GM19240 (cell line): Measurements from ENCODE around the gene TCF12.

ENCODE experiments used
- DNase-seq: peaks from one replicate; pipeline ENCODE4 v3.0.0; 2011; ENCODE audit warnings: low spot score; ENCODE audit not compliant: insufficient read length

Gene TCF12

DNA sequence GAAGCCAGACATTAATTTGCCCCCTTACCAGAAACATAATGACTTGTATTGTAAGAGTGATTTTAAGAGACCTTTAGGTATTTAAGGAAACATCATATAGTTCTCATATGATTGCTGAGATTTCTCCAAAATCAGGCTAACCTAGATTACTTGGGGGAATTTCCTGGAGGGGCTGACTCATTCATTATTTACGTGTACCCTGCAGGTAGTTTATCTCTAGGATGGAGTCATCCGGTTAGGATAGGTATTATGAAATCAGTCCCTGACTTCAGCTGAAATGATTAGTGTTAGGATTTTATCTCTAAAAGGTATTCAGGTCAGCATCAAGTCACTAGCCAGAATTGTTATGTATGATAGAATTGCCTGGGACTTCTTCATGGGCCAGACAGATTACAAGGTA is 97.5 kb downstream of the TCF12 start:
- no peak for DNase-seq

DNA sequence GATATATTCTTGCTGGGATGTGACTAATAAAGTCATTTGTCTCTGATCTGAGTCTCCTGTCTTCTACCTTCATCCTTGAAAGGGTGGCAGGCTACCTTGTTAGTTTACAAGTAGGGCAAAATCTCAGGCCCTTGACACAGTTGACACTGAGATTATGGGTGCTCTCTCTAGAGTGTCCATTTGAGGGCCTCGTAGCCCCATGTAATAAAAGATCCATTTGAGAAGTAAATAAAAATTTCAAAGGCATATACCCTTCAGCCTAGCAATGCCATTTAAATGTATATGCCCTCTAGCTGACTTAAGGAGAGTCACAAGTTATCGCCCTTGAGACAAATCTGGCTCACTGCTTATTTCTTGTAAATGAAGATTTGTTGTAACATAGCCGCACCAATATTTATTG is 98.6 kb downstream of the TCF12 start:
- DNase-seq, result no peak

DNA sequence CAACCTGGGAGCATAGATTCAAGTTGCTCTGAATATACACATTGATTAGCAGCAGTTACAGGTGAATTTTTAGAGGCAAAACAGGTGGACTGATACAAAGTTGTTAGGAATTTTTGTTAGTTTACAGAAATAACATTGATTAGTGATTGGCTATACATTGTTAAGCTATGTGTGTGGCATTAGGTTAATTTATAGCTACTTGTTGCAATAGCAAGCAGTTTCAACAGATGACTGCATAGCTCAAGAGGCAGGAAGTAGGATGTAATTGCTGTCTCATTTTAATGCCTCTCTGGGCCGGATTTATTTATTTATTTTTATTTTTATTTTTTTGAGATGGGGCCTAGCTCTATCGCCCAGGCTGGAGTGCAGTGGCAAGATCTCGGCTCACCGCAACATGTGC is 99.7 kb downstream of the TCF12 start:
- DNase-seq, result no peak

DNA sequence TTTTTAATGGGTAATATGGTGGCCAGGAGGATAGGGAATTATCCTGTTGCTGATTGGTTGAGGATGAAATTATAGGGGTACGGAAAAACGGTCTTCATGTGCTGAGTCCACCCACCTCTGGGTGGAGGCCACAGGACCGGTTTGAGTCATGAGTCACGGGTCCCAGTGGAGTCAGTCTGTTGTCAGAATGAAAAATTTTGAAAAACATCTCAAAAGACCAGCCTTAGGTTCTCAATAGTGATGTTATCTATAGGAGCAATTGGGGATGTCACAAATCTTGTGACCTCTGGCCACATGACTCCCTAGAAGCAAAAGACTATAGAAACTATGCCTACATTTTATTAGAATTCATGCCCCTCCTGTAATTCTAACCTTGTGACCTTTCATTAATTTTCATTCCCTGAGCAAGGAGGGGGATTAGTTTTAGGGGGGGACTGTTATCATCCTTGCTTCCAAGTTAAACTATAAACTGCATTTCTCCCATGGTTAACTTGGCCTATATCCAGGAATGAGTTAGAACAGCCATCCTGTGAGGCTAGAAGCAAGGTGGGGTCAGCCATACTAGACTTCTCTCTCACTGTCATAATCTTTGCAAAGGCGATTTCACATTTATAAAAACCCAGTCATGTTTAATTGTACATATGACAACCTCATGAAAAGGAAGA is 101.2 kb downstream of the TCF12 start:
- no peak for DNase-seq

DNA sequence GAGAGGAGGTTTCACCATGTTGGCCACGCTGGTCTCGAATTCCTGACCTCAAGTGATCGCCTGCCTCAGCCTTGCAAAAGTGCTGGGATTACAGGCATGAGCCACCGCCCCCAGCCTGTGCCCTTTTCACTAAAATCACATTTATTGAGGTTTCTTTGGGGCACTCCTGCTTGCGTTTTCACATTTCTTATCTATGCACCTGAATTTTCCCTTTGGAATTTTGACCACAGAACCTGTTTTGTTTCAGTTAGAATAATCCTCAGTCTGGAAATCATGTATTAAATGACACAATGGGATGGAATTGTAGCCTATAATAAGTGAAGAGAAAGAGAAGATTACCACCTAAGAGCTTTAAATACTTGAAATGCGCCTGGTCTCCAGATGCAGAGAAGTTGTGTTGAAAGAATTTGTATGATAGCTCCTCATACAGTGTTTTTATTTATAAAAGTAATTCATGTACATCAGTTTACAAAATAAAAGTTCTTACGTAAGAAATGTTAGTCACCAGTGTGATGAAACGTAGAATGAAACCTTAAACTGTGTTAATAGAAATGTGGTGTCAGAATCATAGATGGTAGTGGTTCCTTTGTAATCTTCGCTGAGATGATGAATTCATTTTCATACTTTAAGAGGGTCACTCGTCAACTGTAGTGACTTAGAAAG is 107.0 kb downstream of the TCF12 start:
- no peak for DNase-seq

DNA sequence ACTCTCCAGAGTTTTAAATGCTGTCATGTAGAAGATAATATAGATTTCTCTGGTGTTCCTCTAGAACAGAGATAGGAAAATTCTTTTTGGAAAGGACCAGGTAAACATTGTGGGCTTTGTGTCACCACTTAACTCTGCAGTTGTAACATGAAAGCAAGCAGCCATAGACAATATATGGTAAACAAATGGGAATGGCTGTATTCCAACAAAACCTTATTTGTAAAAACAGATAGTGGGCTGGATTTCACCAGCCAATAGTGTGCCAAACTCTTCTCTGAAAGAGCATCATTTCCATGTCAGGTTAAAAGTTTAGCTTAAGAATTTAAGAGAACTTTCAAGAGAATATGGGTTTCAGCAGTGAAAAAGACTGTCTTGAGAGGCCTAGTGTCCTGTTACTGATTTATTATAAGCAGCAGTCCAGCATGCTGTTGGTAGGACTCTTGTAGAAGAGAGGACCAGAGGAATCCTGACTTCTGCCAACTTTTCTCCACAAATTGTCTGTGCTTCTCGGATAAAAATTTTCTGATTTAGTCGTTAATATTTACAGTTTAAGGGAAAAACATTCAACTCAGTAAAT is 107.7 kb downstream of the TCF12 start:
- no peak for DNase-seq

DNA sequence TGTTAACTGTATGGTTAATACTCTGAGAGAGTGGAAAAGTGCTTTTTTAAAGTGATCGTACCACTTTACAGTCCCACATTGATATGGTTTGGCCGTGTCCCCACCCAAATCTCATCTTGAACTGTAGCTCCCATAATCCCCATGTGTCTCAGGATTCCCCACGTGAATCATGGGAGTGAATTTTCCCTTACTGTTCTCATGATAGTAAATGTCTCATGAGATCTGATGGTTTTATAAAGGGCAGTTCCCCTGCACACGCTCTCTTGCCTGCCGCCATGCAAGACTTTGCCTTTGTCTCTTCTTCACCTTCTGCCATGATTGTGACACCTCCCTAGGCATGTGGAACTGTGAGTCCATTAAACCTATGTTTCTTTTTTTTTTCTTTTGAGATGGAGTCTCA is 109.2 kb downstream of the TCF12 start:
- DNase-seq, result no peak

DNA sequence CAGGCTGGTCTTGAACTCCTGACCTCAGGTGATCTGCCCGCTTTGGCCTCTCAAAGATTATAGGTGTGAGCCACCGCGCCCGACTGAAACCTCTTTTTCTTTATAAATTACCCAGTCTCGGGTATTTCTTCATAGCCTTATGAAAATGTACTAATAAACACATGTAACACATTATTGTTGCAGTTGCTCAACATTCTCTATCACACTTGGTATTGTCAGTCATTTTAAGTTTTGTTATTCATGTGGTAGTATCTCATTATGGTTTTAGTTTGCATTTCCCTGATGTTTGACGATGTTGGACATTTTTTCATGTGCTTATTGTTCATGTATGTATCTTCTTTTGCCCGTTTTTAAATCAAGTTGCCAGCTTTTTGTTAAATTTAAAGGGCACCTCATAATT is 109.7 kb downstream of the TCF12 start:
- DNase-seq, result no peak

DNA sequence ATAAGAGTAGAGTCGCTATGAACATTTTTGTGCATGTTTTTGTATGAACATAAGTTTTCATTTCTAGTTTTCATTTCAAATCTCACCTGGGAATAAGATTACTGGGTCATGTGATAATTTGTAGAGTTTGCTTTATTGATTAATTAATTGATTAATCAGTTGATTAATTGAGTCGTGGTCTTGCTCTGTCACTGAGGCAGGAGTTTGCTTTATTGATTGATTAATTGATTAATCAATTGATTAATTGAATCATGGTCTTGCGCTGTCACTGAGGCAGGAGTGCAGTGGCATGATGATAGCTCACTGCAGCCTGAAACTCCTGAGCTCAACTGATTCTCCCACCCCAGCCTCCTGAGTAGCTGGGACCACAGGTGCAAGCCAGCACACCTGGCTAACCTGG is 111.6 kb downstream of the TCF12 start:
- DNase-seq, result no peak

DNA sequence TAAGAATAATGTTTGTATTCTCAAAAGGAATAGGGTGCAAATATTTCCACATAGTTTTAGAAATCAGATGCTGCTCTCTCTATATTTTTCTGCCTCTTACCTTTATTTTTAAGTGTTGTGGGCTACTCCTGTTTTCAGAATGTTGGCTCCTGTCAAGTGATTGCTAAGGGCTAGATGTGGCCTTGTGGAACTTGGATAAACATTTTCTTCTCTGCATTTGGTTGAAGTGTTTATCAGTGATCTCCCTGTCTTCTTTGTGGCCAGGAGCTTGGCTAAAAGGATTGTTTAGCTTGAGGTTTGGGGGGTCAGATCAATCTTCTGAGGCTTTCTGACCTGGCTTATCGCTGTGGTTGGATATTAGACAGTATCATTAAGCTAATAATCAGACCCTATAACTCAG is 112.6 kb downstream of the TCF12 start:
- no peak for DNase-seq

DNA sequence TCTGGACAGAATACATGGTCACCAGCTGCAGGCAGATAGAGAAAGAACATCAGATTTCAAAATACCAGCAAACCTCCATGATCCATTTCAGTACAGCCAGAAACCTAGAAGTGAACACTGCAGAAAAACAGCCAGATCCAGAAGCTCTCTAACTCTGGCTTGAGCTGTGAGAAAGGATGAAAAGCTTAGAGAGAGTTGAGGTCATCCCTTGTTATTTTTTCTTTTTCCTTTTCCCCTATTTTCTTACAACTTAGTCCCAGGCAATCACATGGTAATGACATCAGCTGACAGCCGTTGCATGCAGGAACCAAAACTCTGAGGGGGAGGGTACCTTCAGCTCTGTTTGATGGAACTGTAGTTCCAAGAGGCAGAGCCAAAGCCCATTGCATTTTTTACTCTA is 113.2 kb downstream of the TCF12 start:
- no peak for DNase-seq

DNA sequence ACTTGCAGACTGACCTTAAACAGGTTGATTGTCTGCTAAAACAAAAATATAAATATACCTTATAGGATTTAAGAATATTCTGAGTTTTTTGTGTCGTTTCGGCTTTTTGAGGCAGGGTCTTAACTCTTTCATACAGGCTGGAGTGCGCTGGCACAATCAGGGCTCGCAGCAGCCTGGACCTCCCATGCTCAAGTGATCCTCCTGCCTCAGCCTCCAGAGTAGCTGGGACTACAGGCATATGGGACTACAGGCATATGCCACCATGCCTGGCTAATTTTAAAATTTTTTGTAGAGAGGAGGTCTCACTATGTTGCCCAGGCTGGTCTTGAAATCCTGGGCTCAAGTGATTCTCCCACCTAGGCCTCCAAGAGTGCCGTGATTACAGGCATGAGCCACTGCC is 113.9 kb downstream of the TCF12 start:
- no peak for DNase-seq

DNA sequence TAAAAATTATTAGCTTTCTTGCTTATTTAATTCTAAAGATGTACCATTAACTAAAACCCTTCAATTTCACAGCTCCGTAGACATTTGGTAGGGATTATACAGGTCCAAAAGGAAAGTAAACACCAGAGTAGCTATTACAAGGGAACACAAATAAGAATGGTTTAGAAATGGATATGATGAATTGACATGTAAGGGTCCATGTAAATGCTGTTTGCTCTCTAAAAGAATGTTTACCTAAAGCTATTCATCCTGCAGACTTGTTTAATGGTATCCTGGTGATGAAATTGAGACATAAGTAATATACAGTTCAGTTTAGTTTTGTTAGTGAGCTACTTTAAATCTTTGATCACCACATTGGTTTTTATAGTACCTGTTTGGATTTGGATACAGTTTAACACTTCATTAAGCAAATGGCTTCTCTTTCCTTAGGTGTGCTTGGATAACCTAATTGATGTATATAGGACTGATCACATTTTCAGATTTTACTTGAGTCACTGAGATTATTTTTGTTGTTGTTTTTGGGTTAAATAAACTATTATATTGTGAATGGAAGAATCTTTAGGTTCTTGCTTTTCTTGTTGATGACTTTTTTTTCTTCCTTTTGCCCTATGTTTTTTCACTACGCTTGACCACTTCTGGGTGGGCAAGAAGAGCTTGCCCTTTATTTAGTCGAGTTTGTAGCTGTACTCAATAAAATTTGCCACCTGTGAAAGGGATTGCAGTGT is 115.4 kb downstream of the TCF12 start:
- no peak for DNase-seq

DNA sequence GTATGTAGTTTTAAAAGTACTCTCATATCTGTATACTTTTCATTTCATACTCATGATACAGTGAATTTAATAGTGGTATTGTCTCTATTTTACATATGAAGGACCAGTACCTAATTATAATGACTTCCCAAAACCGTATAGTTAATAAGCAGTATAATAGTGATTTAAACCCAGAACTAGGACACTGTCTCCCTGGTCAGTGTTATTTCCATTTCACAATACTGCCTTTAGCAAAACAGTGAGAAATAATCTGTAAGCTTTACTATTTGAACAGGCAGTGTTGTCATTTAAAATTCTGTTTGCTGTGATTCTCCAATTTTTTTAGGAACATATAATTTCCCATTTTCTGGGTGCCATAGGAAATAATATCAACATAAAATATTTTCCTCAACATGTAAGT is 116.2 kb downstream of the TCF12 start:
- DNase-seq, result no peak

DNA sequence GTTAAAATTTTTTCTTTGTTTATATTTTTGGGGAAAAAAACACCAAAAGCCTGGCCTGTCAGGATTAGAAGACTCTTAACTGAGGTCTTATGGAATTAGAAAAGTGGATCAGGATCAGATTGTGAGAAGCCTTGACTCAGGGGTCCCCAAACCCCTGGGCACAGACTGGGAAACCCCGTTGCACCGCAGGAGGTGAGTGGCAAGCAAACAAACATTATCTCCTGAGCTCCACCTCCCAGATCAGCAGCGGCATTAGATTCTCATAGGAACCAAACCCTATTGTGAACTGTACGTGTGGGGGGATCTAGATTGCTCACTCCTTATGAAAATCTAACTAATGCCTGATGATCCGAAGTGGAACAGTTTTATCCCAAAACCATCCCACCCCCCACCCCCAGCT is 117.2 kb downstream of the TCF12 start:
- DNase-seq, result no peak

DNA sequence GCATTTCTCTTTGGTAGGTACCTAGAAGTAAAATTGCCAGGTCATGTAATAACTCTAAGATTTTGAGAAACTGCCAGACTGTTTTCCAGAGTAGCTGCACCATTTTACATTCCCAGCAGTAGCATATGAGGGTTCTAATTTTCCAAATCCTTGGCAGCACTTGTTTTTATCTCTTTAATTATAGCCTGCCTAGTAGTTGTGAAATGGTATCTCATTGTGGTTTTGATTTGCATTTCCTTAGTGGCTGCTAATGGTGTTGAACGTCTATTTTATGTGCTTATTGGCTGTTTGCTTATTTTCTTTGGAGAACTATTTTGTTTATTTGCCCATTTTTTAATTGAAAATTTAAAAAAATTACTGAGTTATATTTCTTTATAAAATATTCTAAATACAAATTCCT is 117.9 kb downstream of the TCF12 start:
- DNase-seq, result no peak

DNA sequence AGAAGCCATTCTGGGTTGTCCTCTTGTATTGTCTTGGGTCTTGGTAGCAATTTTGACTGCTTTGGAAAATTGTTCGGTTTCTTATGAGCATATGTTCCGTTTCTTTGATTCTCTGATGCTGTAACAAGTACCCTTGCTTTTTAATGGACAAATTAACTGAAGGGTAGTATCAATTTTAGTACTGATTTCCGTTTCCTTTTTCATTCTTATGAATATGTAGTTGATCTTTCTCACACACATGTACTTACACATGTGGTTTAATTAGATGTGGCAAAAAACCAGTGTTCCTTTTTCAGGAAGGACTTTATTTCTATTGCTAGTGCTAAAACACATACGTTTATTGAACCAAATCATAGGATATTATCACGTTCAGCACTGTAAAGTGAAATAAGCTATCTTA is 119.1 kb downstream of the TCF12 start:
- no peak for DNase-seq

DNA sequence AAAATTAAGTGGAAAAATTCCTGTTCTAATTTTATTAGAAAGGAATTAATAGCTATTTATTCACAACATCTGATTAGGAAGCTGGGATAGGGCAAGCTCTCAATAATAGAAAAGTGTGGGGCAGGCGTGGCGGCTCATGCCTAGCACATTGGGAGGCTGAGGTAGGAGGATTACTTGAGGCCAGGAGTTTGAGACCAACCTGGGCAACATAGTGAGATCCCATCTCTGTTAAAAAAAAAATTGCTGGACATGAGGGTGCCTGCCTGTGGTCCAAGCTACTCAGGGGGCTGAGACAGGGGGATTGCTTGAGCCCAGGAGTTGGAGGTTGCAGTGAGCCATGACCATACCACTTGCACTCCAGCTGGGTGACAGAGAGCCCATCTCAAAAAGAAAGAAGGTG is 119.6 kb downstream of the TCF12 start:
- DNase-seq, result no peak

DNA sequence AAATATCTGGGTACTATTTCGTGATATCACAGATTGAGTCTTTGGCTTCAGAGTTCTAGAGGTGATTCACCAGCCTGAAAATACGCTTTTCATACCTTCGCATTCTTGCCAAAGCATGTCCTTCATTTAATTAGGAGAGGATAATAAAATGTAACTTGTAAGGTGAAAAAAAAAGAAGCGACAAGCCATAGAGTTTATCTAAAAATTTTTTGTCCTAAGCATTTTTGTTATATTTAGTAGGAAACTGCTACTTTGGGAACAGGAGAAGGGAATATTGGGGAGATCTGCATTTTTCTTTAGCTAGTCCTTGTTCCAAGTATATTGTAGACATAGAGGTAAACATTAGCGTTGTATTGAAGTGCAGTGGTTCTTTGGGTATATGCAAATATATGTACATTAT is 120.1 kb downstream of the TCF12 start:
- DNase-seq, result no peak

DNA sequence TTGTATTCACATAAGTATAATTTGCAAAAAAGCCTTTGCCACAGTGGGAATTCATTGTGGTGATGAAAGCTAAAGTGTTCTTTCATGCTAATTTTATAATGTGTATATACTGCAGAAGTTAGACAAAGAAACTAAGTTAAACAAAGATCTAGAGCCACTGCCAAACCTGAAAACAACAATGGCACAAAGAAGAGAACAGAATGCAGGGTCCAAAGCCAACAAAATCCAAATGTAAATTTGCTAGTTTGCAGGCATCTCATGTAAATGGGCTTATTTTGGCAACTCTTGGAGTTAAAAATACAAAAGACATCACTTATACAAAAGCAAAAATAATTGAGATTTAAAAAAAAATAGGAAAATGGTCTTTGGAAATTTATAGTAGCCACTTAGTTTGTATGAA is 123.0 kb downstream of the TCF12 start:
- no peak for DNase-seq

DNA sequence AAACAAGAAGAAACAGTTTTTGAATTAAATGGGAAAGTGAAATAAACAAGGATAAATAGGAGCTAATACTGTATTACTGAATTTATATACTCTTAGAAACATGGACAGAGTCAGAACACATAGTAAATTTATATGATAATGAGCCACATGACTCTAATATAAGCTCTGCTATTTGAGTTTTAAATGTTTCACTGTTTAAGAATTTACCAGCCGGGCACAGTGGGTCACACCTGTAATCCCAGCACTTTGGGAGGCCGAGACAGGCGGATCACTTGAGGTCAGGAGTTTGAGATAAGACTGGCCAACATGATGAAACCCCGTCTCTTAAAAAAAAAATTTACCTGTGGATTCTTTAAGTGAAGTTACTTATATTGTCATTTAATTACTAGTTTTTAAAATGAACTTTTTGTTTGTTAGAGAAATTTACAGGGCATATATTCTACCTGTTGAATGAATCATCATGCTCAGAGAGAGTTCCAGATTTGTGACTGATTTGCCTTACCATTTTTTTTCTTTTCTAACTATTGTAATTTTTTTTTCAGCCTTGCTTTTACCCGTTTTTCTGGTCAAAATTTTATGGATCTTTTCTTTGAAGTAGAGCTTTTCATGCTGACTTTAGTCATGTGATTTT is 125.7 kb downstream of the TCF12 start:
- no peak for DNase-seq

DNA sequence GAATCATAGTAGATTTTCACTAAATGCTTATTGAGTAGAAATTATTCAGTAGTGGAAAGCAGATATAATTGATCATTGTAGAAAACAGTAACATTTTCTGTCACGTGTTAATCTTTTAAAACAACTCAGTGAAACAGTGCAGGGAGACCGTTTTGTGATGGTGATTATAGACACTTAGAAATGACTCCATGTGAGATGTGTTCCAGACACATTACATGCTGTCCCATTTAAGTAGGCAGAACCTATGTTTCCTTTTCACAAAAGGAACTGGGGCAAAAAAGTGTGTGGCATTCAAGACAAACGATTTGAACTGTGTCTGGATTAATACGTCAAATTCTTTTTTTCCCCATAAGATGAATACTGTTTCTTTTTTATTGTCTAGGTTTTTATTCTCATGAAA is 126.5 kb downstream of the TCF12 start:
- DNase-seq, result no peak
